GM18502 (cell line): ENCODE measurements around the gene SYT7.
"Not testable (repeated sequence)": the region's sequence is repeated elsewhere in the genome, so short reads cannot be mapped to it uniquely, and the experiment has no call there.

Experiments used
- ATAC-seq: cut with Tn5 transposase; IDR thresholded peaks from one replicate; pipeline ENCODE4 v1.9.1; 2021; ENCODE audit warnings: mild to moderate bottlenecking; ENCODE audit not compliant: unreplicated experiment, poor library complexity

Gene SYT7

GRCh38 chr11:61581030-61581928, at the start of gene SYT7:
Gene SYT7, minus strand, starts transcription at chr11:61581076. Its CDS starts 256 bp downstream, at chr11:61580820.
- peak; percentile 79 for ATAC-seq

GRCh38 chr11:61630089-61630488, 49.2 kb upstream of the SYT7 start:
- no peak for ATAC-seq

- no peak for ATAC-seq
Observed at GRCh38 chr11:61629082-61629833, 48.4 kb upstream of the SYT7 start.

GRCh38 chr11:61628662-61628970, 47.7 kb upstream of the SYT7 start:
- ATAC-seq, result no peak

GRCh38 chr11:61627850-61628661, 47.2 kb upstream of the SYT7 start:
- ATAC-seq, result no peak

GRCh38 chr11:61626580-61627380, 45.9 kb upstream of the SYT7 start:
- no peak for ATAC-seq

- ATAC-seq, result no peak
Observed at GRCh38 chr11:61625525-61625924, 44.6 kb upstream of the SYT7 start.

- no peak for ATAC-seq
Observed at GRCh38 chr11:61621917-61622585, 41.2 kb upstream of the SYT7 start.

GRCh38 chr11:61619471-61620226, 38.8 kb upstream of the SYT7 start:
- ATAC-seq, result no peak

GRCh38 chr11:61618978-61619377, 38.1 kb upstream of the SYT7 start:
- ATAC-seq, result no peak

- no peak for ATAC-seq
Observed at GRCh38 chr11:61617515-61617914, 36.6 kb upstream of the SYT7 start.

- no peak for ATAC-seq
Observed at GRCh38 chr11:61616434-61616833, 35.6 kb upstream of the SYT7 start.

- not testable (repeated sequence) for ATAC-seq
Observed at GRCh38 chr11:61614782-61615181, 33.9 kb upstream of the SYT7 start.

- ATAC-seq, result no peak
Observed at GRCh38 chr11:61613870-61614269, 33.0 kb upstream of the SYT7 start.

- ATAC-seq, result no peak
Observed at GRCh38 chr11:61613051-61613450, 32.2 kb upstream of the SYT7 start.

- no peak for ATAC-seq
Observed at GRCh38 chr11:61611309-61611708, 30.4 kb upstream of the SYT7 start.

GRCh38 chr11:61610905-61611304, 30.0 kb upstream of the SYT7 start:
- no peak for ATAC-seq

GRCh38 chr11:61609980-61610366, 29.1 kb upstream of the SYT7 start:
- no peak for ATAC-seq
